ENCODE results near the gene MOGAT2. TPM values are rescaled to one million over a fixed set of nuclear protein-coding genes. Genes with fewer than 3 reads are reported as not detected.

The MOGAT2 gene
- not detected in 2 replicates for total RNA-seq

GRCh38 chr11:75717608-75718418, at the start of gene MOGAT2:
Gene MOGAT2 (plus strand): TSS chr11:75717838. CDS start chr11:75717889, 51 bp downstream.

GRCh38 chr11:75668451-75669297, 49.0 kb upstream of the MOGAT2 start, which contains the start of gene MAP6:
Gene MAP6 (minus strand): TSS chr11:75669038. CDS start chr11:75668369, 669 bp downstream.

GRCh38 chr11:75768112-75768908, 50.7 kb downstream of the MOGAT2 start, which contains the start of gene DGAT2:
Gene DGAT2 (plus strand): TSS chr11:75768778. CDS start chr11:75768992, 214 bp downstream.

Small RNA genes lying within 50 kb of the gene (small RNA-seq; reads per million reads assigned to genes)
- gene RN7SL786P: not detected

Other genes with a start within 250 kb of the MOGAT2 start
- 2.3 and 4.0 TPM in 2 replicates for gene GDPD5, start 191.9 kb upstream of the MOGAT2 start, total RNA-seq
- gene SERPINH1, start 155.6 kb upstream of the MOGAT2 start, total RNA-seq: 548 and 810 TPM in 2 replicates
- 0.73 and 0.98 TPM in 2 replicates for gene MAP6, start 48.8 kb upstream of the MOGAT2 start, total RNA-seq
- 9.8 and 18.7 TPM in 2 replicates for gene DGAT2, start 50.9 kb downstream of the MOGAT2 start, total RNA-seq
- gene UVRAG, start 97.4 kb downstream of the MOGAT2 start, total RNA-seq: 20.6 and 27.8 TPM in 2 replicates

All from subcutaneous preadipocyte (primary cell).